ENCODE measurements around the gene KLK12. TPM values are rescaled to one million over a fixed set of nuclear protein-coding genes. Genes with fewer than 3 reads are reported as not detected.

Gene KLK12
- total and polyA plus RNA-seq, 9 of the 15 experiments (the other 6 are each of a cell fraction or from before 2014, with no cell fraction given): not detected

DNA sequence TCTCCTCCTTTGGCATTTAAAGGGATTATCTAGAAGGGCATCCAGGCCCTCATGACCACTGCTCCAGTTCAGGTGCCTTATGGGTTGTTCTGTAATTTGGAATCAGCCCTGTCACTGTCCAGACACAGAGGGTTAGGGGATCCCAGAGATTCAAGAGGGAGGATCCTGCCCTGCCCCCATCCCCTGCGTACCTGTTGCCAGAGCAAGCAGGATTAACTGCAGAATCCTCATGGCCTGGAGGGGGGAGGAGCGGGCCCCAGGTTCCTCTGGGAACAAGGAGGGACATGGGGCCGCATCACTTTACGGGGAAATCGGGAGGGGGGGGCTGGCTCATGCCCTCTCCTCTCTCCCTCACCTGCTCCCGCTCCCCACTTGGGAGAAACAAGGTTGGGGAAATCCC, 9.4 kb downstream of the KLK12 start (continued):
- TF ChIP-seq, protein P1, sequence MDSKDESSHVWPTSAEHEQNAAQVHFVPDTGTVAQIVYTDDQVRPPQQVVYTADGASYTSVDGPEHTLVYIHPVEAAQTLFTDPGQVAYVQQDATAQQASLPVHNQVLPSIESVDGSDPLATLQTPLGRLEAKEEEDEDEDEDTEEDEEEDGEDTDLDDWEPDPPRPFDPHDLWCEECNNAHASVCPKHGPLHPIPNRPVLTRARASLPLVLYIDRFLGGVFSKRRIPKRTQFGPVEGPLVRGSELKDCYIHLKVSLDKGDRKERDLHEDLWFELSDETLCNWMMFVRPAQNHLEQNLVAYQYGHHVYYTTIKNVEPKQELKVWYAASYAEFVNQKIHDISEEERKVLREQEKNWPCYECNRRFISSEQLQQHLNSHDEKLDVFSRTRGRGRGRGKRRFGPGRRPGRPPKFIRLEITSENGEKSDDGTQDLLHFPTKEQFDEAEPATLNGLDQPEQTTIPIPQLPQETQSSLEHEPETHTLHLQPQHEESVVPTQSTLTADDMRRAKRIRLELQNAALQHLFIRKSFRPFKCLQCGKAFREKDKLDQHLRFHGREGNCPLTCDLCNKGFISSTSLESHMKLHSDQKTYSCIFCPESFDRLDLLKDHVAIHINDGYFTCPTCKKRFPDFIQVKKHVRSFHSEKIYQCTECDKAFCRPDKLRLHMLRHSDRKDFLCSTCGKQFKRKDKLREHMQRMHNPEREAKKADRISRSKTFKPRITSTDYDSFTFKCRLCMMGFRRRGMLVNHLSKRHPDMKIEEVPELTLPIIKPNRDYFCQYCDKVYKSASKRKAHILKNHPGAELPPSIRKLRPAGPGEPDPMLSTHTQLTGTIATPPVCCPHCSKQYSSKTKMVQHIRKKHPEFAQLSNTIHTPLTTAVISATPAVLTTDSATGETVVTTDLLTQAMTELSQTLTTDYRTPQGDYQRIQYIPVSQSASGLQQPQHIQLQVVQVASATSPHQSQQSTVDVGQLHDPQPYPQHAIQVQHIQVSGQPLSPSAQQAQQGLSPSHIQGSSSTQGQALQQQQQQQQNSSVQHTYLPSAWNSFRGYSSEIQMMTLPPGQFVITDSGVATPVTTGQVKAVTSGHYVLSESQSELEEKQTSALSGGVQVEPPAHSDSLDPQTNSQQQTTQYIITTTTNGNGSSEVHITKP (IDR thresholded peaks at IDR 0.05; ENCODE audit: partially characterized antibody): no peak
- TF ChIP-seq, protein P2, sequence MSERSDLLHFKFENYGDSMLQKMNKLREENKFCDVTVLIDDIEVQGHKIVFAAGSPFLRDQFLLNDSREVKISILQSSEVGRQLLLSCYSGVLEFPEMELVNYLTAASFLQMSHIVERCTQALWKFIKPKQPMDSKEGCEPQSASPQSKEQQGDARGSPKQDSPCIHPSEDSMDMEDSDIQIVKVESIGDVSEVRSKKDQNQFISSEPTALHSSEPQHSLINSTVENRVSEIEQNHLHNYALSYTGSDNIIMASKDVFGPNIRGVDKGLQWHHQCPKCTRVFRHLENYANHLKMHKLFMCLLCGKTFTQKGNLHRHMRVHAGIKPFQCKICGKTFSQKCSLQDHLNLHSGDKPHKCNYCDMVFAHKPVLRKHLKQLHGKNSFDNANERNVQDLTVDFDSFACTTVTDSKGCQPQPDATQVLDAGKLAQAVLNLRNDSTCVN (CRISPR knock-in tag; IDR thresholded peaks at IDR 0.05): no peak
- no peak for TF ChIP-seq TRIM28 (IDR thresholded peaks at IDR 0.05)
- TF ChIP-seq CC2D1A (IDR thresholded peaks at IDR 0.05): no peak
- TF ChIP-seq, protein P3, sequence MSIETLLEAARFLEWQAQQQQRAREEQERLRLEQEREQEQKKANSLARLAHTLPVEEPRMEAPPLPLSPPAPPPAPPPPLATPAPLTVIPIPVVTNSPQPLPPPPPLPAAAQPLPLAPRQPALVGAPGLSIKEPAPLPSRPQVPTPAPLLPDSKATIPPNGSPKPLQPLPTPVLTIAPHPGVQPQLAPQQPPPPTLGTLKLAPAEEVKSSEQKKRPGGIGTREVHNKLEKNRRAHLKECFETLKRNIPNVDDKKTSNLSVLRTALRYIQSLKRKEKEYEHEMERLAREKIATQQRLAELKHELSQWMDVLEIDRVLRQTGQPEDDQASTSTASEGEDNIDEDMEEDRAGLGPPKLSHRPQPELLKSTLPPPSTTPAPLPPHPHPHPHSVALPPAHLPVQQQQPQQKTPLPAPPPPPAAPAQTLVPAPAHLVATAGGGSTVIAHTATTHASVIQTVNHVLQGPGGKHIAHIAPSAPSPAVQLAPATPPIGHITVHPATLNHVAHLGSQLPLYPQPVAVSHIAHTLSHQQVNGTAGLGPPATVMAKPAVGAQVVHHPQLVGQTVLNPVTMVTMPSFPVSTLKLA (conservative IDR thresholded peaks at IDR 0.05): no peak
- TF ChIP-seq, protein P4, sequence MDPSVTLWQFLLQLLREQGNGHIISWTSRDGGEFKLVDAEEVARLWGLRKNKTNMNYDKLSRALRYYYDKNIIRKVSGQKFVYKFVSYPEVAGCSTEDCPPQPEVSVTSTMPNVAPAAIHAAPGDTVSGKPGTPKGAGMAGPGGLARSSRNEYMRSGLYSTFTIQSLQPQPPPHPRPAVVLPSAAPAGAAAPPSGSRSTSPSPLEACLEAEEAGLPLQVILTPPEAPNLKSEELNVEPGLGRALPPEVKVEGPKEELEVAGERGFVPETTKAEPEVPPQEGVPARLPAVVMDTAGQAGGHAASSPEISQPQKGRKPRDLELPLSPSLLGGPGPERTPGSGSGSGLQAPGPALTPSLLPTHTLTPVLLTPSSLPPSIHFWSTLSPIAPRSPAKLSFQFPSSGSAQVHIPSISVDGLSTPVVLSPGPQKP (CRISPR knock-in tag; IDR thresholded peaks at IDR 0.05): no peak
- no peak for TF ChIP-seq ETV6 (IDR thresholded peaks at IDR 0.05; ENCODE audit: borderline replicate concordance in 1 of 2, low read depth in 2 of 2, low read length in 1 of 2)
- no peak for TF ChIP-seq ETV6 (CRISPR knock-in tag; IDR thresholded peaks at IDR 0.05; ENCODE audit: borderline replicate concordance)
- no peak for TF ChIP-seq BCL6 (CRISPR knock-in tag; IDR thresholded peaks at IDR 0.05)
- TF ChIP-seq COPS2 (conservative IDR thresholded peaks at IDR 0.05): no peak
- no peak for TF ChIP-seq PHF21A (IDR thresholded peaks at IDR 0.05; ENCODE audit: borderline replicate concordance, low read depth)
- TF ChIP-seq, protein P5, sequence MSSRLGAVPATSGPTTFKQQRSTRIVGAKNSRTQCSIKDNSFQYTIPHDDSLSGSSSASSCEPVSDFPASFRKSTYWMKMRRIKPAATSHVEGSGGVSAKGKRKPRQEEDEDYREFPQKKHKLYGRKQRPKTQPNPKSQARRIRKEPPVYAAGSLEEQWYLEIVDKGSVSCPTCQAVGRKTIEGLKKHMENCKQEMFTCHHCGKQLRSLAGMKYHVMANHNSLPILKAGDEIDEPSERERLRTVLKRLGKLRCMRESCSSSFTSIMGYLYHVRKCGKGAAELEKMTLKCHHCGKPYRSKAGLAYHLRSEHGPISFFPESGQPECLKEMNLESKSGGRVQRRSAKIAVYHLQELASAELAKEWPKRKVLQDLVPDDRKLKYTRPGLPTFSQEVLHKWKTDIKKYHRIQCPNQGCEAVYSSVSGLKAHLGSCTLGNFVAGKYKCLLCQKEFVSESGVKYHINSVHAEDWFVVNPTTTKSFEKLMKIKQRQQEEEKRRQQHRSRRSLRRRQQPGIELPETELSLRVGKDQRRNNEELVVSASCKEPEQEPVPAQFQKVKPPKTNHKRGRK (tag; IDR thresholded peaks at IDR 0.05): no peak

Data from K562 (cell line).